Spleen (tissue), 11 donors: ENCODE results near the gene CDC25B. TPM values are rescaled to one million over a fixed set of nuclear protein-coding genes. Genes with fewer than 3 reads are reported as not detected.

Source experiments
- DNase-seq: peaks from one replicate; pipeline ENCODE4 v3.0.0-alpha.2; 2020
- H3K27ac ChIP-seq, 8 donors: fragments of 200-600 bp; sonication (generic) in 7 of 8; 1 replicate in 4 of 8; 2 replicates in 4 of 8; pipeline versions ENCODE4 v1.5.0 to v1.8.0; 2016 to 2021; ENCODE audit warnings: inconsistent platforms in 4 of 8, mild to moderate bottlenecking in 4 of 8, moderate library complexity in 1 of 8
- H3K27me3 ChIP-seq, 7 donors: fragments of 200-600 bp; sonication (generic) in 6 of 7; replicated peaks in 1 of 7; 1 replicate in 4 of 7; 2 replicates in 3 of 7; pipeline versions ENCODE4 v1.5.0 to v1.8.0; 2016 to 2021; ENCODE audit warnings: inconsistent platforms in 3 of 7, mild to moderate bottlenecking in 1 of 7
- H3K36me3 ChIP-seq, 6 donors: fragments of 200-600 bp; sonication (generic) in 5 of 6; 1 replicate in 4 of 6; 2 replicates in 2 of 6; pipeline versions ENCODE4 v1.5.0 to v1.8.0; 2016 to 2021; ENCODE audit warnings: inconsistent platforms in 2 of 6
- H3K4me1 ChIP-seq, 6 donors: fragments of 200-600 bp; sonication (generic) in 5 of 6; 1 replicate in 3 of 6; 2 replicates in 3 of 6; pipeline versions ENCODE4 v1.5.0 to v1.8.0; 2016 to 2021; ENCODE audit warnings: inconsistent platforms in 3 of 6
- H3K4me3 ChIP-seq, 8 donors: fragments of 200-600 bp; sonication (generic) in 7 of 8; 1 replicate in 4 of 8; 2 replicates in 4 of 8; pipeline versions ENCODE4 v1.5.0 to v1.8.0; 2016 to 2021; ENCODE audit warnings: inconsistent platforms in 4 of 8, mild to moderate bottlenecking in 4 of 8, moderate library complexity in 2 of 8
- H3K9me3 ChIP-seq, 8 donors: fragments of 200-600 bp; sonication (generic) in 7 of 8; 1 replicate in 4 of 8; 2 replicates in 4 of 8; pipeline versions ENCODE4 v1.5.0 to v1.8.0; 2016 to 2021; ENCODE audit warnings: inconsistent platforms in 4 of 8
- POLR2A ChIP-seq, 3 donors: fragments of 450-650 bp; IDR thresholded peaks; one replicate each; pipeline ENCODE4 v1.5.1; 2017; ENCODE audit warnings: antibody characterized with exemption in 3 of 3, mild to moderate bottlenecking in 1 of 3
- POLR2AphosphoS5 ChIP-seq, 3 donors: sonication (generic); formaldehyde crosslinking; IDR thresholded peaks; one replicate each; pipeline ENCODE4 v1.5.1; 2017; ENCODE audit warnings: antibody characterized with exemption in 3 of 3
- WGBS, 5 donors: extraction: QIAGEN DNeasy Blood & Tissue Kit in 3 of 5; methylation state at CpG; one replicate each; pipeline versions ENCODE4 v1.1.5 to v1.1.7; 2013 to 2018; 5-methylcytosine and 5-hydroxymethylcytosine counted together
- intact Hi-C: fragments of 100-400 bp; cut with DNase I; formaldehyde crosslinking; loops from one replicate; pipeline ENCODE4 v1.15.0; 2023; ENCODE audit warnings: low total_unique reads
- polyA plus RNA-seq, 3 donors: library from polyadenylated mRNA; stranded (reverse); fragments of 200-250 nt; gene quantifications; one replicate each; pipeline ENCODE4 v1.2.1, GENCODE V29; 2013
- total RNA-seq, 7 donors: library from RNA; depleted of rRNA in 3 of 7; stranded (reverse); fragments of >200 nt in 3 of 7; fragmentation: NEBNext Ultra II Directional in 4 of 7; extraction: Animal tissue kit (Norgen Biotek cat#: 25700) in 4 of 7; gene quantifications; one replicate each; pipeline versions ENCODE4 v1.1.0 to v1.2.1, GENCODE V29; 2016 to 2021
- TF ChIP-seq, protein P1 (sequence below), 11 experiments: fragments of 200-600 bp in 7 of 11; fragments of 450-650 bp in 4 of 11; sonication (generic) in 4 of 11; IDR thresholded peaks in 8 of 11; conservative IDR thresholded peaks in 3 of 11; 1 replicate in 7 of 11; 2 replicates in 4 of 11; pipeline versions ENCODE4 v1.4.0 to v1.8.0; 2016 to 2021; ENCODE audit warnings: antibody characterized with exemption in 11 of 11, inconsistent platforms in 4 of 11, mild to moderate bottlenecking in 1 of 11
- donor health status: healthy with polysubstance abuse.
- donor health status: DM: no; HTN: no; CAD: no; lungs with moderate emphysema.
- donor health status: DM: no; HTN: no; CAD: no.
- donor health status: Bipolar disorder and iron deficiency.
- donor health status: healthy.
- donor health status: DM: no; HTN: no; CAD: no.
- donor health status: DM: yes; HTN: yes; CAD: no.

Gene CDC25B
- total and polyA plus RNA-seq, 10 donors, result 22.8 to 67.7 (median 50.9) TPM

DNA sequence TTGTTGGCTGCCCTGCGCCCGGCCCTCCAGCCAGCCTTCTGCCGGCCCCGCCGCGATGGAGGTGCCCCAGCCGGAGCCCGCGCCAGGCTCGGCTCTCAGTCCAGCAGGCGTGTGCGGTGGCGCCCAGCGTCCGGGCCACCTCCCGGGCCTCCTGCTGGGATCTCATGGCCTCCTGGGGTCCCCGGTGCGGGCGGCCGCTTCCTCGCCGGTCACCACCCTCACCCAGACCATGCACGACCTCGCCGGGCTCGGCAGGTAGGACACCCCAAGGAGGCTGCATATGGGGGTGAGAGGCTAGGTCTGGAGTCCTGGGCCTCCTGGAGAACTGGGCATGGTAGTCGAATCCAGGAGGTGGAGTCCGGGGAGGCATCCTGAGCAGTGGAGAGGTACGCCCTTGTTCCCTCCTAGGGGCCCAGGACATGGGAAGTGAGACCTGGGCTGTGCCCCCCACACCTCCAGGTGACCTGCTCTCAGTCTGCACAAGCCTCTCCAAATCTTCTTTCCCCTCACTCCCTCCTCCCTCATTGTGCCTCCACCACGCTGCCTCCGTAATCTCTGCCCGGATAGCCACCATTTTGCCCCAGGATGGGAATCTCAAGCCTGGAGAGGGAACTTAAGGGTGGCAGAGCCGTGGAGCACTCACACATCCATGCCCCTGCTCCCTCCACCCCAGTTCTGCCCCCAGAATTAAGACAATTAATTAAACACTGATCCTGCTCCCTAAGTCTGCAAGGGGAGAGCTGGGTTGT is 541 bp downstream of the CDC25B start:
- peak overlapping the region; percentile 14 to 99 (median 97) for H3K27ac ChIP-seq
- TF ChIP-seq, protein P1, sequence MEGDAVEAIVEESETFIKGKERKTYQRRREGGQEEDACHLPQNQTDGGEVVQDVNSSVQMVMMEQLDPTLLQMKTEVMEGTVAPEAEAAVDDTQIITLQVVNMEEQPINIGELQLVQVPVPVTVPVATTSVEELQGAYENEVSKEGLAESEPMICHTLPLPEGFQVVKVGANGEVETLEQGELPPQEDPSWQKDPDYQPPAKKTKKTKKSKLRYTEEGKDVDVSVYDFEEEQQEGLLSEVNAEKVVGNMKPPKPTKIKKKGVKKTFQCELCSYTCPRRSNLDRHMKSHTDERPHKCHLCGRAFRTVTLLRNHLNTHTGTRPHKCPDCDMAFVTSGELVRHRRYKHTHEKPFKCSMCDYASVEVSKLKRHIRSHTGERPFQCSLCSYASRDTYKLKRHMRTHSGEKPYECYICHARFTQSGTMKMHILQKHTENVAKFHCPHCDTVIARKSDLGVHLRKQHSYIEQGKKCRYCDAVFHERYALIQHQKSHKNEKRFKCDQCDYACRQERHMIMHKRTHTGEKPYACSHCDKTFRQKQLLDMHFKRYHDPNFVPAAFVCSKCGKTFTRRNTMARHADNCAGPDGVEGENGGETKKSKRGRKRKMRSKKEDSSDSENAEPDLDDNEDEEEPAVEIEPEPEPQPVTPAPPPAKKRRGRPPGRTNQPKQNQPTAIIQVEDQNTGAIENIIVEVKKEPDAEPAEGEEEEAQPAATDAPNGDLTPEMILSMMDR (IDR thresholded peaks at IDR 0.05 in 8 of 11, conservative IDR thresholded peaks at IDR 0.05 in 3 of 11), result no peak
- TF ChIP-seq POLR2AphosphoS5 (IDR thresholded peaks at IDR 0.05) (no peak), POLR2A (IDR thresholded peaks at IDR 0.05) (no peak)

DNA sequence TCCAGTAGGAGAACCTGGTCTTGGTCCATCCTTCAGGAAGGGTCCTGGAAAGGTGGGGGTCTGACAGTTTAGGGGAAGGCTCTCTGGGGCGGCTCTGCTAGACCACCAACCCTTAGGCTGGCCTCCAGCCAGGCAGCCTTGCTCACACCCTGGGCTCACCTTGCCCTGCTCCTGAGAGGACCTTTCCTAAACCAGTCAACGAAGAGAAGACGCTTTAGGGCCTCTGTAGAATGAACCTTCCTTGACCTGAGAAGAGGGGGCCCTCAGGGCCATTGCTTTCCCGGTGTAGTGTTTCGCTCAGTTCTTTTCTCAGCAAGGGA is 1.1 kb downstream of the CDC25B start:
- Histone ChIP-seq H3K36me3 (peaks cover 0 to 40% (median 19%) of the 10 kb centered on the region in 6 donors), H3K9me3 (no peaks in the 10 kb centered on the region), H3K27ac (peak overlapping the region; percentile 16 to 99 (median 96)), H3K4me3 (peak overlapping the region; percentile 48 to 87 (median 61)), H3K27me3 (no peaks in the 10 kb centered on the region), H3K4me1 (peaks cover 36 to 78% (median 72%) of the 10 kb centered on the region in 6 donors)
- no peak for DNase-seq
- WGBS, 5 donors, result 74 to 100% (median 81%) methylated on average over 4 to 5 of the region's 5 CpGs
- intact Hi-C loops, result loop anchor here (10.0 kb wide), 1 partner anchor 58 kb away; no protein-coding TSS in a partner anchor
- TF ChIP-seq POLR2A (IDR thresholded peaks at IDR 0.05) (no peak), POLR2AphosphoS5 (IDR thresholded peaks at IDR 0.05) (no peak)
- TF ChIP-seq, protein P1 (IDR thresholded peaks at IDR 0.05 in 8 of 11, conservative IDR thresholded peaks at IDR 0.05 in 3 of 11), result no peak

More for the DNA sequence above, 541 bp downstream of the CDC25B start:
- H3K4me1 ChIP-seq, result peaks cover 36 to 73% (median 67%) of the 10 kb centered on the region in 6 donors
- WGBS, 5 donors, result 12 to 20% (median 16%) methylated on average over 20 to 33 of the region's 33 CpGs
- no peaks in the 10 kb centered on the region for H3K27me3 ChIP-seq
- intact Hi-C loops, result loop anchor here (10.0 kb wide), 1 partner anchor 58 kb away; no protein-coding TSS in a partner anchor
- peaks cover 0 to 34% (median 14%) of the 10 kb centered on the region in 6 donors for H3K36me3 ChIP-seq
- peak overlapping the region; percentile 48 to 87 (median 61) for H3K4me3 ChIP-seq
- DNase-seq, result peak; percentile 85
- H3K9me3 ChIP-seq, result no peaks in the 10 kb centered on the region

DNA sequence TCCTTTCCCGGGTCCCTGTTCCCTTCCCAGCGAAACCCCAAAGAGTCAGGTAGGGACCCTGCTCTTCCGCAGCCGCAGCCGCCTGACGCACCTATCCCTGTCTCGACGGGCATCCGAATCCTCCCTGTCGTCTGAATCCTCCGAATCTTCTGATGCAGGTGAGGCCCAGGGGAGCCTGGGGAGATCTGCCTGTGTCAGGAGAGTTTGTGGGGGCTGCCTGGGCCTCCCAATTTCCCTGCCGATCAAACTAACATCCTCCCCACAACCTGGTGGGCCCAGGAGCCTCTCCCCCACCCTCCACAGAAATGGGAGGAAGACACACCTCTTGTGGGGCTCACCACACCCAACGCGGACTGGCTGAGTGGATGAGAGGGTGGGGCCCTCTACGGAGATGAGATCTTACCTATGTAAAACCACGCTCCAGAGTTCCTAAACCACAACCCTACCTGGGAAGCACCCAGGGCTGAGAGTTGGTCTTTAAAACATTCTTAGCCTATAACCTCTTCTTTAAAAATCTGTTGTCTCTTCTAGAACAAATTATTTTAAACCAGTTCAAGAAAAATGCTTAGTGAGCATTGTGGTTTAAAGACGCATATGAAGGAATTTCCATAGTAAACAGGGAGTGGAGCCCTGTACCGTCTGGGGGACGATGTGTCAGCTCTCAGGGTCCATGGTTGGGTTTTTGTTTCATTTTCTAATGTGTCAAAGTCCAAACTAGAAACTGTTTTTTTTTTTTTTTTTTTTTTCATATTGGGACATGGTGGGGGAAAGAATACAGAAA is 1.7 kb downstream of the CDC25B start:
- Histone ChIP-seq H3K27ac (peak overlapping the region; percentile 51 to 99 (median 96)), H3K36me3 (peaks cover 0 to 45% (median 25%) of the 10 kb centered on the region in 6 donors), H3K4me1 (peaks cover 36 to 84% (median 78%) of the 10 kb centered on the region in 6 donors), H3K4me3 (peak overlapping the region in 7 of 8 donors; percentile 48 to 87 (median 63)), H3K27me3 (no peaks in the 10 kb centered on the region), H3K9me3 (no peaks in the 10 kb centered on the region)
- WGBS, 5 donors, result 60 to 68% (median 65%) methylated on average over 19 of the region's 19 CpGs
- peak in 1 of 3 donors; percentile 33 for TF ChIP-seq POLR2AphosphoS5 (IDR thresholded peaks at IDR 0.05)
- TF ChIP-seq POLR2A (IDR thresholded peaks at IDR 0.05), result no peak
- TF ChIP-seq, protein P1 (IDR thresholded peaks at IDR 0.05 in 8 of 11, conservative IDR thresholded peaks at IDR 0.05 in 3 of 11), result no peak
- peak; percentile 73 for DNase-seq
- intact Hi-C loops, result loop anchor here (10.0 kb wide), 1 partner anchor 57 kb away; no protein-coding TSS in a partner anchor
